OCI-LY1 (cell line): ENCODE measurements around the gene MPRIP.

ENCODE experiments used
- H2AFZ ChIP-seq: fragments of 200-600 bp; sonication (generic), shearing (Covaris generic); 2 replicates; pipeline ENCODE4 v1.6.0; 2014; ENCODE audit warnings: antibody characterized with exemption, mild to moderate bottlenecking, low read length
- H3F3A ChIP-seq: fragments of 200-600 bp; sonication (generic), shearing (Covaris generic); 2 replicates; pipeline ENCODE4 v1.6.0; 2014; ENCODE audit warnings: mild to moderate bottlenecking, antibody characterized with exemption, low read length, moderate library complexity; ENCODE audit not compliant: insufficient read depth
- H3K27ac ChIP-seq: fragments of 200-600 bp; sonication (generic); 2 replicates; pipeline ENCODE4 v1.5.1; 2014; ENCODE audit warnings: low read length, mixed run types, mild to moderate bottlenecking, low read depth; ENCODE audit not compliant: poor library complexity, severe bottlenecking
- H3K27me3 ChIP-seq: fragments of 200-600 bp; sonication (generic); 2 replicates; pipeline ENCODE4 v1.6.0; 2014; ENCODE audit warnings: antibody characterized with exemption, mild to moderate bottlenecking, low read length, moderate library complexity; ENCODE audit not compliant: insufficient read depth
- H3K36me3 ChIP-seq: fragments of 200-600 bp; sonication (generic); 2 replicates; pipeline ENCODE4 v1.6.1; 2014; ENCODE audit warnings: mild to moderate bottlenecking, antibody characterized with exemption, low read length, moderate library complexity, mixed read lengths; ENCODE audit not compliant: insufficient read depth
- H3K4me1 ChIP-seq: fragments of 200-600 bp; sonication (generic); 2 replicates; pipeline ENCODE4 v1.5.1; 2014; ENCODE audit warnings: mild to moderate bottlenecking, low read length, moderate library complexity; ENCODE audit not compliant: insufficient read depth, severe bottlenecking
- H3K4me2 ChIP-seq: fragments of 200-600 bp; sonication (generic), shearing (Covaris generic); 2 replicates; pipeline ENCODE4 v1.6.1; 2014; ENCODE audit warnings: low read length
- H3K4me3 ChIP-seq: fragments of 200-600 bp; sonication (generic); 2 replicates; pipeline ENCODE4 v1.5.1; 2014; ENCODE audit warnings: low read length, low read depth, mild to moderate bottlenecking, mixed read lengths; ENCODE audit not compliant: poor library complexity, severe bottlenecking
- H3K79me2 ChIP-seq: fragments of 200-600 bp; shearing (Covaris generic); 2 replicates; pipeline ENCODE4 v1.6.1; 2016; ENCODE audit warnings: mixed run types, low read length, mixed read lengths; ENCODE audit not compliant: insufficient read depth
- H3K9ac ChIP-seq: fragments of 200-600 bp; sonication (generic), shearing (Covaris generic); 2 replicates; pipeline ENCODE4 v1.6.1; 2014; ENCODE audit warnings: mild to moderate bottlenecking, low read length, mixed read lengths
- H3K9me2 ChIP-seq: fragments of 200-600 bp; sonication (generic), shearing (Covaris generic); 2 replicates; pipeline ENCODE4 v1.6.1; 2014; ENCODE audit warnings: low read depth, mild to moderate bottlenecking, low read length, mixed read lengths
- H3K9me3 ChIP-seq: fragments of 200-600 bp; shearing (Covaris generic); 2 replicates; pipeline ENCODE4 v1.6.1; 2014; ENCODE audit warnings: low read length, mixed read lengths
- H4K20me1 ChIP-seq: fragments of 200-600 bp; sonication (generic), shearing (Covaris generic); 2 replicates; pipeline ENCODE4 v1.6.0; 2016; ENCODE audit warnings: mild to moderate bottlenecking, low read length; ENCODE audit not compliant: insufficient read depth
- CTCF ChIP-seq: fragments of 200-600 bp; sonication (generic), shearing (Covaris generic); IDR thresholded peaks from 2 replicates; pipeline ENCODE4 v1.5.1; 2017; ENCODE audit warnings: mild to moderate bottlenecking, antibody characterized with exemption, low read length, moderate library complexity, mixed read lengths
- EZH2 ChIP-seq: fragments of 200-600 bp; sonication (generic), shearing (Covaris generic); IDR thresholded peaks from 2 replicates; pipeline ENCODE4 v1.8.0; 2017; ENCODE audit warnings: borderline replicate concordance, mixed run types, mild to moderate bottlenecking, antibody characterized with exemption, low read length, moderate library complexity, mixed read lengths

The MPRIP gene

GRCh38 chr17:17186051-17186450 lies 143.8 kb downstream of the MPRIP start:
- Histone ChIP-seq H3K36me3 (peaks cover 57% of the 10 kb centered on the region), H2AFZ (no peak overlapping the region), H3K27ac (no peak overlapping the region), H3K4me3 (no peak overlapping the region), H3K9me3 (no peaks in the 10 kb centered on the region), H3K9me2 (no peaks in the 10 kb centered on the region), H3K9ac (no peak overlapping the region), H3K4me1 (peaks cover 37% of the 10 kb centered on the region), H3F3A (peaks cover 9% of the 10 kb centered on the region; the same call in 1 of the 2 replicates), H4K20me1 (no peaks in the 10 kb centered on the region), H3K79me2 (no peaks in the 10 kb centered on the region), H3K27me3 (no peaks in the 10 kb centered on the region), H3K4me2 (no peak overlapping the region)
- TF ChIP-seq CTCF (no peak), EZH2 (no peak)

- H3F3A ChIP-seq = peaks cover 4% of the 10 kb centered on the region; the same call in 1 of the 2 replicates
- no peak overlapping the region for H3K27ac ChIP-seq
- H3K36me3 ChIP-seq = peaks cover 52% of the 10 kb centered on the region
- no peak overlapping the region for H3K4me3 ChIP-seq
- H3K9me3 ChIP-seq = no peaks in the 10 kb centered on the region
- H3K79me2 ChIP-seq = no peaks in the 10 kb centered on the region
- H4K20me1 ChIP-seq = no peaks in the 10 kb centered on the region
- H3K4me1 ChIP-seq = peaks cover 37% of the 10 kb centered on the region
- H3K4me2 ChIP-seq = no peak overlapping the region
- TF ChIP-seq CTCF (no peak), EZH2 (no peak)
- H3K9ac ChIP-seq = no peak overlapping the region
- no peaks in the 10 kb centered on the region for H3K9me2 ChIP-seq
- no peak overlapping the region for H2AFZ ChIP-seq
- no peaks in the 10 kb centered on the region for H3K27me3 ChIP-seq
Observed at GRCh38 chr17:17186551-17187505, 144.6 kb downstream of the MPRIP start.

- H3K4me3 ChIP-seq = no peak overlapping the region
- no peaks in the 10 kb centered on the region for H3K27me3 ChIP-seq
- no peak overlapping the region for H2AFZ ChIP-seq
- H3K79me2 ChIP-seq = no peaks in the 10 kb centered on the region
- no peak for TF ChIP-seq EZH2
- TF ChIP-seq CTCF = no peak
- no peak overlapping the region for H3K27ac ChIP-seq
- H3K9me2 ChIP-seq = no peaks in the 10 kb centered on the region
- peaks cover 39% of the 10 kb centered on the region for H3K36me3 ChIP-seq
- peaks cover 4% of the 10 kb centered on the region; the same call in 1 of the 2 replicates for H3F3A ChIP-seq
- H3K4me1 ChIP-seq = peaks cover 33% of the 10 kb centered on the region
- no peaks in the 10 kb centered on the region for H3K9me3 ChIP-seq
- no peak overlapping the region for H3K9ac ChIP-seq
- no peak overlapping the region for H3K4me2 ChIP-seq
- no peaks in the 10 kb centered on the region for H4K20me1 ChIP-seq
Observed at GRCh38 chr17:17188586-17188985, 146.3 kb downstream of the MPRIP start.
